Uterus (tissue), 4 donors: ENCODE results near the gene ACE. TPM values are rescaled to one million over a fixed set of nuclear protein-coding genes. Genes with fewer than 3 reads are reported as not detected.

Experiments
- DNase-seq, 2 donors: peaks; one replicate each; pipeline ENCODE4 v3.0.0-alpha.2; 2019 to 2020
- H3K27ac ChIP-seq, 2 donors: fragments of 200-600 bp; sonication (generic); 1 replicate in 1 of 2; 2 replicates in 1 of 2; pipeline ENCODE4 v1.5.1; 2016 to 2018
- H3K27me3 ChIP-seq, 2 donors: fragments of 200-600 bp; sonication (generic); one replicate each; pipeline ENCODE4 v1.5.1; 2018 to 2019; ENCODE audit warnings: control low read depth in 1 of 2
- H3K36me3 ChIP-seq, 2 donors: fragments of 200-600 bp; sonication (generic); one replicate each; pipeline ENCODE4 v1.5.1; 2019; ENCODE audit warnings: control low read depth in 1 of 2
- H3K4me1 ChIP-seq, 2 donors: fragments of 200-600 bp; sonication (generic); one replicate each; pipeline ENCODE4 v1.5.1; 2018 to 2019; ENCODE audit warnings: control low read depth in 1 of 2
- H3K4me3 ChIP-seq, 2 donors: fragments of 200-600 bp; sonication (generic); 1 replicate in 1 of 2; 2 replicates in 1 of 2; pipeline ENCODE4 v1.5.1; 2018 to 2019; ENCODE audit warnings: mild to moderate bottlenecking in 1 of 2
- H3K9me3 ChIP-seq, 2 donors: fragments of 200-600 bp; sonication (generic); one replicate each; pipeline ENCODE4 v1.5.1; 2019; ENCODE audit warnings: control low read depth in 1 of 2
- CTCF ChIP-seq, 4 experiments: fragments of 200-600 bp in 2 of 4; fragments of 450-650 bp in 2 of 4; sonication (generic) in 2 of 4; IDR thresholded peaks; one replicate each; pipeline ENCODE4 v1.5.1; 2016 to 2019; ENCODE audit warnings: antibody characterized with exemption in 4 of 4, mild to moderate bottlenecking in 2 of 4, moderate library complexity in 1 of 4
- POLR2A ChIP-seq, 2 donors: fragments of 450-650 bp; IDR thresholded peaks; one replicate each; pipeline ENCODE4 v1.6.1; 2016; ENCODE audit warnings: antibody characterized with exemption in 2 of 2, mild to moderate bottlenecking in 1 of 2, moderate library complexity in 1 of 2
- intact Hi-C: fragments of 100-400 bp; cut with DNase I; formaldehyde crosslinking; loops from one replicate; pipeline ENCODE4 v1.15.1; 2023; ENCODE audit warnings: low total_unique reads
- total RNA-seq, 4 donors: library from RNA; depleted of rRNA in 3 of 4; stranded (reverse); fragments of >200 nt in 3 of 4; gene quantifications; one replicate each; pipeline versions ENCODE4 v1.1.0 to v1.2.4, GENCODE V29; 2014 to 2023
- donor health status: DM: yes; HTN: yes; CAD: no.

The ACE gene
- total RNA-seq, 4 donors from 2014 or later, result 0.77 to 27.4 (median 7.9) TPM; not detected in 1

GRCh38 chr17:63491413-63491812, 14.6 kb downstream of the ACE start:
- H3K9me3 ChIP-seq, result no peaks in the 10 kb centered on the region
- DNase-seq, result no peak
- no peaks in the 10 kb centered on the region for H3K4me1 ChIP-seq
- no peaks in the 10 kb centered on the region for H3K27me3 ChIP-seq
- no peak for TF ChIP-seq CTCF (IDR thresholded peaks at IDR 0.05)
- TF ChIP-seq POLR2A (IDR thresholded peaks at IDR 0.05), result no peak
- H3K27ac ChIP-seq, result no peak overlapping the region
- H3K4me3 ChIP-seq, result no peak overlapping the region
- intact Hi-C loops, result no loop called here
- H3K36me3 ChIP-seq, result no peaks in the 10 kb centered on the region

- Histone ChIP-seq H3K27me3 (no peaks in the 10 kb centered on the region), H3K4me1 (no peaks in the 10 kb centered on the region), H3K9me3 (no peaks in the 10 kb centered on the region), H3K4me3 (no peak overlapping the region), H3K36me3 (no peaks in the 10 kb centered on the region), H3K27ac (no peak overlapping the region)
- DNase-seq, result no peak
- intact Hi-C loops, result no loop called here
- TF ChIP-seq POLR2A (IDR thresholded peaks at IDR 0.05) (no peak), CTCF (IDR thresholded peaks at IDR 0.05) (no peak)
Measured at GRCh38 chr17:63491977-63492618, 15.2 kb downstream of the ACE start.

- intact Hi-C loops, result no loop called here
- no peak for DNase-seq
Measured at GRCh38 chr17:63492940-63493339, 16.1 kb downstream of the ACE start.

GRCh38 chr17:63493411-63493810, 16.6 kb downstream of the ACE start:
- H3K27me3 ChIP-seq, result no peaks in the 10 kb centered on the region
- intact Hi-C loops, result no loop called here
- H3K27ac ChIP-seq, result no peak overlapping the region
- TF ChIP-seq CTCF (IDR thresholded peaks at IDR 0.05) (no peak), POLR2A (IDR thresholded peaks at IDR 0.05) (no peak)
- H3K4me1 ChIP-seq, result no peaks in the 10 kb centered on the region
- no peak for DNase-seq
- no peaks in the 10 kb centered on the region for H3K36me3 ChIP-seq
- no peaks in the 10 kb centered on the region for H3K9me3 ChIP-seq
- no peak overlapping the region for H3K4me3 ChIP-seq

More at GRCh38 chr17:63492940-63493339, 16.1 kb downstream of the ACE start:
- Histone ChIP-seq H3K4me3 (no peak overlapping the region), H3K4me1 (no peaks in the 10 kb centered on the region), H3K9me3 (no peaks in the 10 kb centered on the region), H3K36me3 (no peaks in the 10 kb centered on the region), H3K27me3 (no peaks in the 10 kb centered on the region), H3K27ac (no peak overlapping the region)
- TF ChIP-seq POLR2A (IDR thresholded peaks at IDR 0.05) (no peak), CTCF (IDR thresholded peaks at IDR 0.05) (no peak)

GRCh38 chr17:63494300-63494928, 17.6 kb downstream of the ACE start:
- no peak overlapping the region for H3K4me3 ChIP-seq
- intact Hi-C loops, result no loop called here
- no peak for TF ChIP-seq POLR2A (IDR thresholded peaks at IDR 0.05)
- TF ChIP-seq CTCF (IDR thresholded peaks at IDR 0.05), result no peak
- H3K27ac ChIP-seq, result no peak overlapping the region
- H3K27me3 ChIP-seq, result no peaks in the 10 kb centered on the region
- no peaks in the 10 kb centered on the region for H3K4me1 ChIP-seq
- H3K36me3 ChIP-seq, result no peaks in the 10 kb centered on the region
- no peaks in the 10 kb centered on the region for H3K9me3 ChIP-seq
- no peak for DNase-seq
